Sigmoid colon (tissue), 7 donors: ENCODE measurements around the gene STEAP3. TPM values are rescaled to one million over a fixed set of nuclear protein-coding genes. Genes with fewer than 3 reads are reported as not detected.

ENCODE experiments used
- DNase-seq: peaks from one replicate; pipeline ENCODE4 v3.0.0-alpha.2; 2019
- H3K27ac ChIP-seq, 4 donors: fragments of 200-600 bp; sonication (generic); one replicate each; pipeline ENCODE4 v1.5.1; 2016 to 2019; ENCODE audit warnings: mild to moderate bottlenecking in 1 of 4
- H3K27me3 ChIP-seq, 3 donors: fragments of 200-600 bp; sonication (generic); one replicate each; pipeline ENCODE4 v1.5.1; 2019; ENCODE audit warnings: mild to moderate bottlenecking in 1 of 3
- H3K36me3 ChIP-seq, 4 donors: fragments of 200-600 bp; sonication (generic); one replicate each; pipeline ENCODE4 v1.5.1; 2016 to 2019
- H3K4me1 ChIP-seq, 4 donors: fragments of 200-600 bp; sonication (generic); one replicate each; pipeline ENCODE4 v1.5.1; 2017 to 2019
- H3K4me3 ChIP-seq, 4 donors: fragments of 200-600 bp; sonication (generic); one replicate each; pipeline ENCODE4 v1.5.1; 2017 to 2019; ENCODE audit warnings: mild to moderate bottlenecking in 2 of 4, moderate library complexity in 1 of 4
- H3K9me3 ChIP-seq, 4 donors: fragments of 200-600 bp in 3 of 4; sonication (generic) in 3 of 4; one replicate each; pipeline versions ENCODE4 v1.5.1 to v1.6.1; 2013 to 2019
- EP300 ChIP-seq, 4 donors: sonication (generic); formaldehyde crosslinking; IDR thresholded peaks; one replicate each; pipeline ENCODE4 v1.6.1; 2017; ENCODE audit warnings: antibody characterized with exemption in 4 of 4
- POLR2A ChIP-seq, 2 donors: fragments of 450-650 bp; IDR thresholded peaks; one replicate each; pipeline ENCODE4 v1.6.1; 2016; ENCODE audit warnings: antibody characterized with exemption in 2 of 2, mild to moderate bottlenecking in 2 of 2, moderate library complexity in 2 of 2
- POLR2AphosphoS5 ChIP-seq, 4 donors: sonication (generic); formaldehyde crosslinking; IDR thresholded peaks; one replicate each; pipeline ENCODE4 v1.6.1; 2017; ENCODE audit warnings: antibody characterized with exemption in 4 of 4
- WGBS, 2 donors: extraction: QIAGEN DNeasy Blood & Tissue Kit; methylation state at CpG; one replicate each; pipeline ENCODE4 v1.1.7; 2013; 5-methylcytosine and 5-hydroxymethylcytosine counted together
- intact Hi-C: fragments of 100-400 bp; cut with DNase I; formaldehyde crosslinking; loops from one replicate; pipeline ENCODE4 v1.15.1; 2023
- polyA plus RNA-seq, 3 donors: library from polyadenylated mRNA; stranded (reverse); fragments of 200-250 nt; gene quantifications; one replicate each; pipeline ENCODE4 v1.2.3, GENCODE V29; 2013
- total RNA-seq, 4 donors: library from RNA; depleted of rRNA; stranded (reverse); fragments of >200 nt; gene quantifications; one replicate each; pipeline ENCODE4 v1.1.0, GENCODE V29; 2016
- TF ChIP-seq, protein P1 (sequence below), 4 experiments: fragments of 450-650 bp in 3 of 4; fragments of 200-600 bp in 1 of 4; IDR thresholded peaks; one replicate each; pipeline ENCODE4 v1.5.1; 2016 to 2019; ENCODE audit warnings: antibody characterized with exemption in 4 of 4, mild to moderate bottlenecking in 3 of 4, moderate library complexity in 2 of 4
- donor health status: healthy with polysubstance abuse.
- donor health status: Bipolar disorder and iron deficiency.
- donor health status: healthy.

Gene STEAP3
- total RNA-seq (1 to 10 TPM; 1.5 to 6.9 (median 3.3) TPM), polyA plus RNA-seq (10 to 100 TPM in 1 of 3 donors, 1 to 10 TPM in 2; 1.4 to 16.4 (median 1.8) TPM)

GRCh38 chr2:119223521-119224390 is at the start of gene STEAP3:
STEAP3 (plus strand) TSS chr2:119223834; CDS start chr2:119231013, 7,179 bp downstream.
- no peaks in the 10 kb centered on the region for H3K36me3 ChIP-seq
- TF ChIP-seq, protein P1, sequence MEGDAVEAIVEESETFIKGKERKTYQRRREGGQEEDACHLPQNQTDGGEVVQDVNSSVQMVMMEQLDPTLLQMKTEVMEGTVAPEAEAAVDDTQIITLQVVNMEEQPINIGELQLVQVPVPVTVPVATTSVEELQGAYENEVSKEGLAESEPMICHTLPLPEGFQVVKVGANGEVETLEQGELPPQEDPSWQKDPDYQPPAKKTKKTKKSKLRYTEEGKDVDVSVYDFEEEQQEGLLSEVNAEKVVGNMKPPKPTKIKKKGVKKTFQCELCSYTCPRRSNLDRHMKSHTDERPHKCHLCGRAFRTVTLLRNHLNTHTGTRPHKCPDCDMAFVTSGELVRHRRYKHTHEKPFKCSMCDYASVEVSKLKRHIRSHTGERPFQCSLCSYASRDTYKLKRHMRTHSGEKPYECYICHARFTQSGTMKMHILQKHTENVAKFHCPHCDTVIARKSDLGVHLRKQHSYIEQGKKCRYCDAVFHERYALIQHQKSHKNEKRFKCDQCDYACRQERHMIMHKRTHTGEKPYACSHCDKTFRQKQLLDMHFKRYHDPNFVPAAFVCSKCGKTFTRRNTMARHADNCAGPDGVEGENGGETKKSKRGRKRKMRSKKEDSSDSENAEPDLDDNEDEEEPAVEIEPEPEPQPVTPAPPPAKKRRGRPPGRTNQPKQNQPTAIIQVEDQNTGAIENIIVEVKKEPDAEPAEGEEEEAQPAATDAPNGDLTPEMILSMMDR (IDR thresholded peaks at IDR 0.05): no peak
- no peak for TF ChIP-seq POLR2AphosphoS5 (IDR thresholded peaks at IDR 0.05)
- no peak for TF ChIP-seq EP300 (IDR thresholded peaks at IDR 0.05)
- no peak for TF ChIP-seq POLR2A (IDR thresholded peaks at IDR 0.05)
- peaks cover 0 to 14% (median 0%) of the 10 kb centered on the region in 3 donors for H3K27me3 ChIP-seq
- 0 to 1% methylated on average over 89 of the region's 89 CpGs for WGBS, 2 donors
- H3K27ac ChIP-seq: peak within 1 kb of the TSS in 2 of 4 donors; percentile 7 to 42
- peak within 1 kb of the TSS; percentile 31 to 67 (median 50) for H3K4me3 ChIP-seq
- no peaks in the 10 kb centered on the region for H3K9me3 ChIP-seq
- H3K4me1 ChIP-seq: peaks cover 0 to 14% (median 10%) of the 10 kb centered on the region in 4 donors
- DNase-seq: peak; percentile 81
- intact Hi-C loops: no loop called here

DNA sequence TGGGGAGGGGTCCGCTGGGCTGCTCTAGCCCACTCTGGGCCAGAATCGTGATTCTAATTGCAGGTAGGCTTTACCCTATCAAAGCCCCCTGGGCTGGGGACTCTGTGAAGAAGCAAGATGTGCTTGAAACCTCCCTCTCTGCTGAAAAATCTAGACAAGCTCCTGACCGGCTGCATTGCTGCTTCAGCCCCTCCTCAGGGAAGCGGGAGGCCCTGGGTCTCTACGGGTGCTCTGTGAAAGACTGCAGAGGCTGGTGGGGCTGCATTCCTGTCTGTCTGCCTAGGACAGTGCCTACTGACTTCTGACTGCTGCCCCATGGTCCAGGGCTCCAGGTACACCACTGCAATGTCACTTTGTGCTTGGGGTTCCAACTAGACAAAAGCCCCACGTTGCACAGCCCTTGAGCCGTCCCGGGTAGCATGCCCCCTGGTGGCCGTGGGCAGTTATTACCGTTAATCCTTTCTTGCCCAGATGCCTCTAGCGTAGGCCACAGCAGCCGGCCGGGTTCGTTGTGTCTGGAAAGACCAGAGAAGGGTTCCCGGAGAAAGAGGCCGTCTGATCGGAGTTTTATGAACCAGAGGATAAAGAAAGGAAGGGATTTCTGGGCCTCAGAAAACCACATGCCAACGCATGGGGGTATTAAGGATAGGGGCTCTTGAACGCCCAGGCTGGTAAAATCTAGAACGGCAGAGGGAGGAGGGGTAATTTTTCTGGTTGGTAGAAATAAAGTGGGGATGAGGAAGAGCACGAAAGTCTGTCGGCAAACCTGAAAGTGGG is 49.2 kb upstream of the STEAP3 start:
- H3K9me3 ChIP-seq: no peaks in the 10 kb centered on the region
- no peak for DNase-seq
- H3K4me3 ChIP-seq: no peak overlapping the region
- 51 to 64% methylated on average over 22 of the region's 22 CpGs for WGBS, 2 donors
- TF ChIP-seq, protein P1 (IDR thresholded peaks at IDR 0.05): peak in 2 of 4 experiments; percentile 14 to 27
- TF ChIP-seq POLR2AphosphoS5 (IDR thresholded peaks at IDR 0.05): no peak
- H3K4me1 ChIP-seq: no peaks in the 10 kb centered on the region
- H3K27ac ChIP-seq: no peak overlapping the region
- H3K27me3 ChIP-seq: no peaks in the 10 kb centered on the region
- intact Hi-C loops: no loop called here
- no peaks in the 10 kb centered on the region for H3K36me3 ChIP-seq

DNA sequence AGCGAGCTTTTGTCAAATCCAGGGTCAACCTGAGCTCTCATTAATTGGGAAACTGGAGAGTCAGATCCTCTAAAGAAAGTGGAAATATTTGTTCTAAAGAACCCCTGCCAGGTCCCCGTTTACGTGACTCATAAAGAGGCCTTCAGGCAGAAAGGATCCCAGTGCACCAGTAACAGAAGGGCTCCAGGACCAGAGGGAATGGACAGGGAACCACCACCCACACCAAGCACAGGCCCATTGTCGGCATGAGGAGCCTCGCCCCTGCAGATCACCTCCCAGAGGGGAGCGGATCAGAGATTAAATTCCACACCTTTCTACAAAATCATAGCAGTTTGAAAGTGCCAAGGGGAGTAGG is 48.7 kb upstream of the STEAP3 start:
- H3K9me3 ChIP-seq: no peaks in the 10 kb centered on the region
- H3K36me3 ChIP-seq: no peaks in the 10 kb centered on the region
- no peaks in the 10 kb centered on the region for H3K27me3 ChIP-seq
- TF ChIP-seq, protein P1 (IDR thresholded peaks at IDR 0.05): no peak
- TF ChIP-seq POLR2A (IDR thresholded peaks at IDR 0.05) (no peak), POLR2AphosphoS5 (IDR thresholded peaks at IDR 0.05) (no peak), EP300 (IDR thresholded peaks at IDR 0.05) (no peak)
- no peak overlapping the region for H3K27ac ChIP-seq
- H3K4me1 ChIP-seq: no peaks in the 10 kb centered on the region
- no peak for DNase-seq
- intact Hi-C loops: no loop called here
- H3K4me3 ChIP-seq: no peak overlapping the region
- WGBS, 2 donors: 82 to 86% methylated on average over 6 of the region's 6 CpGs

GRCh38 chr2:119175517-119175916 is 48.1 kb upstream of the STEAP3 start:
- Histone ChIP-seq H3K27ac (no peak overlapping the region), H3K4me3 (no peak overlapping the region), H3K9me3 (no peaks in the 10 kb centered on the region), H3K4me1 (no peaks in the 10 kb centered on the region), H3K36me3 (no peaks in the 10 kb centered on the region), H3K27me3 (no peaks in the 10 kb centered on the region)
- DNase-seq: no peak
- no peak for TF ChIP-seq EP300 (IDR thresholded peaks at IDR 0.05)
- TF ChIP-seq, protein P1 (IDR thresholded peaks at IDR 0.05): no peak
- WGBS, 2 donors: 83 to 90% methylated on average over 10 of the region's 10 CpGs
- intact Hi-C loops: no loop called here
